ENCODE results near the gene RARG.

Gene RARG

DNA sequence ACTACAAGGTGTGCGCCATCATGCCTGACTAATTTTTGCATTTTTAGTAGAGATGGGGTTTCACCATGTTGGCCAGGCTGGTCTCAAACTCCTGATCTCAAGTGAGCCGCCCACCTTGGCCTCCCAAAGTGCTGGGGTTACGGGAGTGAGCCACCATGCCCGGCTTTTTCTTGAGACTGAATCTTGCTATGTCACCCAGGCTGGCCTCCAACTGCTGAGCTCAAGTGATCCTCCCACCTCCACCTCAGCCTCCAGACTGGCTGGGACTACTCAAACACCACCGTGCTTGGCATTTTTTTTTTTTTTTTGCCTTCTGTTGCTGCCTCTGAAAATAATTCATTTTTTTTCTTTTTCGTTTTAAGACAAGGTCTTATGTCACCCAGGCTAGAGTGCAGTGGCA lies 27.9 kb upstream of the RARG start:
- H3K36me3 Mint-ChIP-seq (ENCODE audit: low read depth): no peaks in the 10 kb centered on the region
- no peaks in the 10 kb centered on the region for H3K9me3 Mint-ChIP-seq
- TF ChIP-seq, protein P1, sequence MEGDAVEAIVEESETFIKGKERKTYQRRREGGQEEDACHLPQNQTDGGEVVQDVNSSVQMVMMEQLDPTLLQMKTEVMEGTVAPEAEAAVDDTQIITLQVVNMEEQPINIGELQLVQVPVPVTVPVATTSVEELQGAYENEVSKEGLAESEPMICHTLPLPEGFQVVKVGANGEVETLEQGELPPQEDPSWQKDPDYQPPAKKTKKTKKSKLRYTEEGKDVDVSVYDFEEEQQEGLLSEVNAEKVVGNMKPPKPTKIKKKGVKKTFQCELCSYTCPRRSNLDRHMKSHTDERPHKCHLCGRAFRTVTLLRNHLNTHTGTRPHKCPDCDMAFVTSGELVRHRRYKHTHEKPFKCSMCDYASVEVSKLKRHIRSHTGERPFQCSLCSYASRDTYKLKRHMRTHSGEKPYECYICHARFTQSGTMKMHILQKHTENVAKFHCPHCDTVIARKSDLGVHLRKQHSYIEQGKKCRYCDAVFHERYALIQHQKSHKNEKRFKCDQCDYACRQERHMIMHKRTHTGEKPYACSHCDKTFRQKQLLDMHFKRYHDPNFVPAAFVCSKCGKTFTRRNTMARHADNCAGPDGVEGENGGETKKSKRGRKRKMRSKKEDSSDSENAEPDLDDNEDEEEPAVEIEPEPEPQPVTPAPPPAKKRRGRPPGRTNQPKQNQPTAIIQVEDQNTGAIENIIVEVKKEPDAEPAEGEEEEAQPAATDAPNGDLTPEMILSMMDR (IDR thresholded peaks at IDR 0.05; ENCODE audit: unreplicated experiment in 3 of 3): no peak
- no peaks in the 10 kb centered on the region for H3K4me1 Mint-ChIP-seq
- H3K27me3 Mint-ChIP-seq (ENCODE audit: low read depth): no peaks in the 10 kb centered on the region
- H3K4me3 Mint-ChIP-seq: no peak overlapping the region
- H3K27ac Mint-ChIP-seq: no peak overlapping the region

GRCh38 chr12:53258541-53259539 lies 26.8 kb upstream of the RARG start:
- Mint-ChIP-seq H3K27me3 (ENCODE audit: low read depth) (no peaks in the 10 kb centered on the region), H3K4me3 (no peak overlapping the region), H3K36me3 (ENCODE audit: low read depth) (peaks cover under 1% of the 10 kb centered on the region), H3K9me3 (no peaks in the 10 kb centered on the region), H3K27ac (no peak overlapping the region), H3K4me1 (peaks cover under 1% of the 10 kb centered on the region)
- TF ChIP-seq, protein P1 (IDR thresholded peaks at IDR 0.05; ENCODE audit: unreplicated experiment in 3 of 3): no peak

GRCh38 chr12:53255996-53256395 lies 24.0 kb upstream of the RARG start:
- no peak overlapping the region for H3K27ac Mint-ChIP-seq
- H3K27me3 Mint-ChIP-seq (ENCODE audit: low read depth): peaks cover 3% of the 10 kb centered on the region
- H3K4me1 Mint-ChIP-seq: peaks cover 21% of the 10 kb centered on the region
- no peaks in the 10 kb centered on the region for H3K9me3 Mint-ChIP-seq
- H3K4me3 Mint-ChIP-seq: peak overlapping the region in 2 of 3 experiments; percentile 43 to 72
- H3K36me3 Mint-ChIP-seq (ENCODE audit: low read depth): peaks cover 4% of the 10 kb centered on the region
- TF ChIP-seq, protein P1 (IDR thresholded peaks at IDR 0.05; ENCODE audit: unreplicated experiment in 3 of 3): no peak

DNA sequence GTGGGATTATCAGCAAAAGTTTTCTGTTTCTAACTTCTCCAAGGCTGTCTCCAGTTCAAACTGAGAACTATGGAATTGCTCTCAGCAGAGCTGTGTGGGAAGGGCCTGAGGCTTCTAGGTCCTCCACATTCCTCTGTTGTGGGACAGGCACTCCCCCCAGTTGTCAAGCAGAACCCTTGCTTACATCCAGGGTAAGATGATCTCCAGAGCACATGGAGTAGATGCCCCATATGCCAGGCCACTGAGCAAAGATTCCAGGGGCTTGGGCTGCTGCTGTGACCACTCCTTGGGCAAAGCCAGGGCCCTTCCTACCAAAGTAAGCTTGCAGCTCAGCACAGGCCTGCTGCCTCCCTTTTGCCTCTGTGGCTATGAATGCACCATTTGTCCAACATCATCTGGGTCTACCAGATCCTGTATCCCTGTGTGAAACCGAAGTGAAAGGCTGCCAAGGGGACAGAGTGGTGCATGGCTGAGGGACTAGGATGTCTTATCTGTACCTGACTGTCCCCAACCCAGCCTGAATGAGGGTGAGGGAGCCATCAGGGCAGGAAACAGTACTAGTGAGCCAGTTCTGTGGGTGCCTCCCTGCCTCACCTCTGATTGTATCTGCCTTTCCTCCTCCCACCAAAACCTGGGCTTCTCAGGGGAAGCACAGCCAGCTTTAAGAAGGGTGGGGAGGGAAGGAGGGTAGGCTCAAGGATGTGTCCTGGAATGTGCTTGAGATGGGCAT lies 23.0 kb upstream of the RARG start:
- Mint-ChIP-seq H3K36me3 (ENCODE audit: low read depth) (peaks cover 4% of the 10 kb centered on the region), H3K4me1 (peaks cover 22% of the 10 kb centered on the region), H3K9me3 (no peaks in the 10 kb centered on the region), H3K27ac (no peak overlapping the region), H3K4me3 (peak overlapping the region in 1 of 3 experiments; percentile 17), H3K27me3 (ENCODE audit: low read depth) (peaks cover 4% of the 10 kb centered on the region)
- TF ChIP-seq, protein P1 (IDR thresholded peaks at IDR 0.05; ENCODE audit: unreplicated experiment in 3 of 3): no peak

- TF ChIP-seq, protein P1 (IDR thresholded peaks at IDR 0.05; ENCODE audit: unreplicated experiment in 3 of 3): no peak
- H3K9me3 Mint-ChIP-seq: no peaks in the 10 kb centered on the region
- peak overlapping the region in 2 of 3 experiments; percentile 92 to 93 for H3K27ac Mint-ChIP-seq
- H3K27me3 Mint-ChIP-seq (ENCODE audit: low read depth): peaks cover 4% of the 10 kb centered on the region
- peak overlapping the region; percentile 96 to 99 (median 98) for H3K4me3 Mint-ChIP-seq
- peaks cover 4% of the 10 kb centered on the region for H3K36me3 Mint-ChIP-seq (ENCODE audit: low read depth)
- H3K4me1 Mint-ChIP-seq: peaks cover 22% of the 10 kb centered on the region
These were observed 21.3 kb upstream of the RARG start for GRCh38 chr12:53253298-53253697.
